AG09309 (cell line): ENCODE data around the gene FXYD7.

Source experiments
- DNase-seq: peaks from one replicate; pipeline ENCODE4 v3.0.0-alpha.2; 2010; ENCODE audit warnings: low read depth
- H3K4me3 ChIP-seq: 2 replicates; pipeline ENCODE4 v1.5.1; 2011; ENCODE audit warnings: mild to moderate bottlenecking, low read depth, low read length, moderate library complexity; ENCODE audit not compliant: control insufficient read depth
- TF ChIP-seq, protein P1 (sequence below): IDR thresholded peaks from 2 replicates; pipeline ENCODE4 v1.5.1; 2011; ENCODE audit warnings: mild to moderate bottlenecking, low read depth, low read length, inconsistent platforms; ENCODE audit not compliant: insufficient read depth, control insufficient read depth; ENCODE audit errors: missing control alignments

FXYD7 gene

DNA sequence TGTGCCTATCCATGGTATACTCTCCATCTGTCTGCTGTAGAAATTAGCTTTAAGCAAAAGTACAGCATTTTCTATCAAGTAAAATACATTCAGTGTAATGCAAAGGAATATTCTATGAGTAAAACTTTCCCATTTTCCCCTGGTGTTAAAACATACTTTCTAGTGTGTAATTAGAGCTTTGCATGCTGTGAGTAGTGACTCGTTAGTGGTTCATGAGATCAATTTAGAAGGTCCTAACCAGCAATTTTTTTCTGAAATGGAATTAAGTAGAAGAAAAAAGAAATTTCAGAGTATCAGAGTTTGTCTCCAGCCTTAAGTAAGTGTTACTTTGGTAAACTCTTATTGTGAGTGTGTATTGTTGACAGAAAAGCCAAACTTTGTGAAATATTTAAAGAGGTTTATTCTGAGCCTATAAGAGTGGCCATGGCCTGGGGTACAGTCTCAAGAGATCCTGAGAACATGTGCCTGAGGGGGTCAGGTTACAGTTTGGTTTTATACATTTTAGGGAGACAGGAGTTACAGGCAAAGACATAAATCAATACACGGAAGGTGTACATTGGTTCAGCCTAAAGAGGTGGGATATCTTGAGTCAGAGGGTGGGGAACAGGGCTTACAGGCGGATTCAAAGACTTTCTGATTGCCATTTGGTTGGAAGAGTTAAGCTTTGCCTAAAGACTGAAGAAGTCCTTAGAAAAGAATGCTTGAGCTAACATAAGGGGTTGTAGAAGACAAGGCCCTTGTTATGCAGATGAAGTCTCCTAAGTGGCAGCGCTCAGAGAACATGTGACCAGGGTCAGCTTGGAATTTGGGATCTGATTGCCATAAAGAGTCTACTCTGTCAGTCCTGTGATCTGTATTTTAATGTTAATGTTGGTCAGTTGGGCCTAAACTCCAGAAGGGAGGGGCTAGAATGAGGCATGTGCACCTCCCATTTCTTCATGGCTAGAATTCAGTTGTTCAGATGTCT lies 60.0 kb downstream of the FXYD7 start:
- DNase-seq = no peak
- TF ChIP-seq, protein P1, sequence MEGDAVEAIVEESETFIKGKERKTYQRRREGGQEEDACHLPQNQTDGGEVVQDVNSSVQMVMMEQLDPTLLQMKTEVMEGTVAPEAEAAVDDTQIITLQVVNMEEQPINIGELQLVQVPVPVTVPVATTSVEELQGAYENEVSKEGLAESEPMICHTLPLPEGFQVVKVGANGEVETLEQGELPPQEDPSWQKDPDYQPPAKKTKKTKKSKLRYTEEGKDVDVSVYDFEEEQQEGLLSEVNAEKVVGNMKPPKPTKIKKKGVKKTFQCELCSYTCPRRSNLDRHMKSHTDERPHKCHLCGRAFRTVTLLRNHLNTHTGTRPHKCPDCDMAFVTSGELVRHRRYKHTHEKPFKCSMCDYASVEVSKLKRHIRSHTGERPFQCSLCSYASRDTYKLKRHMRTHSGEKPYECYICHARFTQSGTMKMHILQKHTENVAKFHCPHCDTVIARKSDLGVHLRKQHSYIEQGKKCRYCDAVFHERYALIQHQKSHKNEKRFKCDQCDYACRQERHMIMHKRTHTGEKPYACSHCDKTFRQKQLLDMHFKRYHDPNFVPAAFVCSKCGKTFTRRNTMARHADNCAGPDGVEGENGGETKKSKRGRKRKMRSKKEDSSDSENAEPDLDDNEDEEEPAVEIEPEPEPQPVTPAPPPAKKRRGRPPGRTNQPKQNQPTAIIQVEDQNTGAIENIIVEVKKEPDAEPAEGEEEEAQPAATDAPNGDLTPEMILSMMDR = no peak
- no peak overlapping the region for H3K4me3 ChIP-seq
